Measurements from ENCODE around the gene PLA2G2F. TPM values are rescaled to one million over a fixed set of nuclear protein-coding genes. Genes with fewer than 3 reads are reported as not detected.
A peak's percentile ranks its signal among the peaks of the same experiment; 100 is the strongest.

Gene PLA2G2F
- total RNA-seq, 6 experiments from 2014 or later = not detected

- intact Hi-C loops (cut with DNase I) = no loop called here
- peak; percentile 79 to 82 (median 81) for DNase-seq
- no peak for TF ChIP-seq CTCF (IDR thresholded peaks at IDR 0.05)
- no peak for TF ChIP-seq POLR2A (IDR thresholded peaks at IDR 0.05)
- Histone ChIP-seq H3K27me3 (no peaks in the 10 kb centered on the region), H3K4me3 (peak within 1 kb of the TSS; percentile 39 to 54 (median 43)), H3K9me3 (no peaks in the 10 kb centered on the region), H3K4me1 (peaks cover 0 to 40% (median 16%) of the 10 kb centered on the region in 4 donors), H3K27ac (peak within 1 kb of the TSS in 1 of 3 donors; percentile 40), H3K36me3 (no peaks in the 10 kb centered on the region)
- WGBS (ENCODE audit: insufficient coverage, low coverage, low lambda C conversion rate, missing lambda C conversion rate) = 2% methylated on average over 18 of the region's 52 CpGs
- peak; percentile 34 to 69 (median 54) for ATAC-seq
Observed at GRCh38 chr1:20185834-20186782, 47.0 kb downstream of the PLA2G2F start, which contains the start of the genes PLA2G2C and UBXN10. PLA2G2C (minus strand) TSS chr1:20186518; CDS start chr1:20177363, 9,155 bp downstream. UBXN10 (plus strand) TSS chr1:20186096; CDS start chr1:20190562, 4,466 bp downstream.

GRCh38 chr1:20187103-20187812 lies 48.1 kb downstream of the PLA2G2F start:
- Histone ChIP-seq H3K36me3 (no peaks in the 10 kb centered on the region), H3K4me3 (no peak overlapping the region), H3K9me3 (no peaks in the 10 kb centered on the region), H3K4me1 (peaks cover 0 to 40% (median 16%) of the 10 kb centered on the region in 4 donors), H3K27me3 (no peaks in the 10 kb centered on the region), H3K27ac (peak overlapping the region in 1 of 3 donors; percentile 10)
- intact Hi-C loops (cut with DNase I) = no loop called here
- WGBS (ENCODE audit: insufficient coverage, low coverage, low lambda C conversion rate, missing lambda C conversion rate) = 42% methylated on average over 6 of the region's 7 CpGs
- DNase-seq (peak; percentile 60 to 74 (median 74)), ATAC-seq (peak; percentile 7 to 38 (median 33))
- TF ChIP-seq POLR2A (IDR thresholded peaks at IDR 0.05) (no peak), CTCF (IDR thresholded peaks at IDR 0.05) (peak in 2 of 4 donors; percentile 6 to 12)

GRCh38 chr1:20187813-20188454 lies 48.8 kb downstream of the PLA2G2F start:
- Histone ChIP-seq H3K4me3 (no peak overlapping the region), H3K27me3 (no peaks in the 10 kb centered on the region), H3K9me3 (no peaks in the 10 kb centered on the region), H3K4me1 (peaks cover 0 to 37% (median 16%) of the 10 kb centered on the region in 4 donors), H3K36me3 (no peaks in the 10 kb centered on the region), H3K27ac (no peak overlapping the region)
- no peak for ATAC-seq
- DNase-seq = peak in 1 of 3 donors; percentile 11
- 57% methylated on average over 4 of the region's 4 CpGs for WGBS (ENCODE audit: insufficient coverage, low coverage, low lambda C conversion rate, missing lambda C conversion rate)
- intact Hi-C loops (cut with DNase I) = no loop called here
- TF ChIP-seq POLR2A (IDR thresholded peaks at IDR 0.05) = no peak
- TF ChIP-seq CTCF (IDR thresholded peaks at IDR 0.05) = no peak

GRCh38 chr1:20188455-20188817 lies 49.3 kb downstream of the PLA2G2F start:
- H3K36me3 ChIP-seq = no peaks in the 10 kb centered on the region
- H3K27me3 ChIP-seq = no peaks in the 10 kb centered on the region
- H3K4me1 ChIP-seq = peaks cover 0 to 32% (median 15%) of the 10 kb centered on the region in 4 donors
- TF ChIP-seq CTCF (IDR thresholded peaks at IDR 0.05) (no peak), POLR2A (IDR thresholded peaks at IDR 0.05) (no peak)
- DNase-seq (peak in 1 of 3 donors; percentile 3), ATAC-seq (no peak)
- H3K4me3 ChIP-seq = no peak overlapping the region
- no peak overlapping the region for H3K27ac ChIP-seq
- H3K9me3 ChIP-seq = no peaks in the 10 kb centered on the region
- intact Hi-C loops (cut with DNase I) = no loop called here
- WGBS (ENCODE audit: insufficient coverage, low coverage, low lambda C conversion rate, missing lambda C conversion rate) = 56% methylated on average over 4 of the region's 4 CpGs

Measured in right lobe of liver (tissue), 6 donors.